ENCODE measurements around the gene SBF1.

SBF1 gene

GRCh38 chr22:50503475-50504145 lies 28.8 kb upstream of the SBF1 start:
- H3K14ac ChIP-seq (ENCODE audit: low read length in 2 of 2): no peak overlapping the region
- WGBS: 94% methylated on average over 15 of the region's 26 CpGs

GRCh38 chr22:50502628-50503474 lies 28.0 kb upstream of the SBF1 start:
- Histone ChIP-seq H4K91ac (ENCODE audit: low read length) (no peak overlapping the region), H2BK12ac (ENCODE audit: low read length in 2 of 2) (no peak overlapping the region), H2AK5ac (ENCODE audit: low read length, severe bottlenecking) (no peak overlapping the region), H4K8ac (ENCODE audit: low read length) (no peak overlapping the region), H3K4ac (ENCODE audit: low read depth in 1 of 2, low read length in 2 of 2) (no peak overlapping the region), H3K79me1 (replicated peaks; ENCODE audit: low read length, poor library complexity, severe bottlenecking) (peaks cover 26% of the 10 kb centered on the region), H3K14ac (ENCODE audit: low read length in 2 of 2) (no peak overlapping the region), H3K36me3 (ENCODE audit: control insufficient read depth in 1 of 2, insufficient read depth in 2 of 2, low read depth in 1 of 2, low read length in 2 of 2) (peaks cover 29 to 51% of the 10 kb centered on the region in 2 experiments), H3K9me3 (ENCODE audit: control insufficient read depth, low read length) (no peaks in the 10 kb centered on the region), H3K27me3 (ENCODE audit: control insufficient read depth in 1 of 2, insufficient read depth in 1 of 2, low read length in 2 of 2) (no peaks in the 10 kb centered on the region), H3K9ac (ENCODE audit: low read length) (no peak overlapping the region), H2BK120ac (ENCODE audit: low read depth, low read length) (no peak overlapping the region), H2BK15ac (ENCODE audit: low read depth, poor library complexity, severe bottlenecking) (no peak overlapping the region), H3K4me2 (ENCODE audit: low read length, poor library complexity, severe bottlenecking) (no peak overlapping the region), H3K23ac (ENCODE audit: low read length in 2 of 2) (no peak overlapping the region), H3K27ac (ENCODE audit: low read length, poor library complexity, severe bottlenecking) (no peak overlapping the region), H3K4me1 (ENCODE audit: control insufficient read depth, insufficient read depth, low read depth, low read length) (peaks cover 15% of the 10 kb centered on the region), H2AFZ (ENCODE audit: low read depth, low read length) (no peak overlapping the region), H3K4me3 (ENCODE audit: insufficient read depth in 1 of 2, low read depth in 1 of 2, low read length in 2 of 2) (no peak overlapping the region), H2BK5ac (ENCODE audit: low read depth, low read length, poor library complexity, severe bottlenecking) (no peak overlapping the region), H3K18ac (ENCODE audit: low read depth in 1 of 2, low read length in 2 of 2) (no peak overlapping the region)
- DNase-seq: no peak
- 93% methylated on average over 23 of the region's 24 CpGs for WGBS

More at GRCh38 chr22:50503475-50504145, 28.8 kb upstream of the SBF1 start:
- Histone ChIP-seq H2BK120ac (ENCODE audit: low read depth, low read length) (no peak overlapping the region), H3K4me2 (ENCODE audit: low read length, poor library complexity, severe bottlenecking) (no peak overlapping the region), H3K4ac (ENCODE audit: low read depth in 1 of 2, low read length in 2 of 2) (no peak overlapping the region), H3K9ac (ENCODE audit: low read length) (no peak overlapping the region), H3K27ac (ENCODE audit: low read length, poor library complexity, severe bottlenecking) (no peak overlapping the region), H2AK5ac (ENCODE audit: low read length, severe bottlenecking) (no peak overlapping the region), H4K8ac (ENCODE audit: low read length) (no peak overlapping the region), H3K4me3 (ENCODE audit: insufficient read depth in 1 of 2, low read depth in 1 of 2, low read length in 2 of 2) (no peak overlapping the region), H3K18ac (ENCODE audit: low read depth in 1 of 2, low read length in 2 of 2) (no peak overlapping the region), H3K23ac (ENCODE audit: low read length in 2 of 2) (no peak overlapping the region), H2BK15ac (ENCODE audit: low read depth, poor library complexity, severe bottlenecking) (no peak overlapping the region), H4K91ac (ENCODE audit: low read length) (no peak overlapping the region), H3K36me3 (ENCODE audit: control insufficient read depth in 1 of 2, insufficient read depth in 2 of 2, low read depth in 1 of 2, low read length in 2 of 2) (peaks cover 29 to 51% of the 10 kb centered on the region in 2 experiments), H3K27me3 (ENCODE audit: control insufficient read depth in 1 of 2, insufficient read depth in 1 of 2, low read length in 2 of 2) (no peaks in the 10 kb centered on the region), H3K9me3 (ENCODE audit: control insufficient read depth, low read length) (no peaks in the 10 kb centered on the region), H3K4me1 (ENCODE audit: control insufficient read depth, insufficient read depth, low read depth, low read length) (peaks cover 14% of the 10 kb centered on the region), H2AFZ (ENCODE audit: low read depth, low read length) (no peak overlapping the region), H2BK5ac (ENCODE audit: low read depth, low read length, poor library complexity, severe bottlenecking) (no peak overlapping the region), H3K79me1 (replicated peaks; ENCODE audit: low read length, poor library complexity, severe bottlenecking) (peaks cover 26% of the 10 kb centered on the region), H2BK12ac (ENCODE audit: low read length in 2 of 2) (no peak overlapping the region)
- DNase-seq: no peak

GRCh38 chr22:50502096-50502495 lies 27.3 kb upstream of the SBF1 start:
- Histone ChIP-seq H4K91ac (ENCODE audit: low read length) (no peak overlapping the region), H3K36me3 (ENCODE audit: control insufficient read depth in 1 of 2, insufficient read depth in 2 of 2, low read depth in 1 of 2, low read length in 2 of 2) (peaks cover 29 to 51% of the 10 kb centered on the region in 2 experiments), H3K27ac (ENCODE audit: low read length, poor library complexity, severe bottlenecking) (no peak overlapping the region), H3K4me3 (ENCODE audit: insufficient read depth in 1 of 2, low read depth in 1 of 2, low read length in 2 of 2) (no peak overlapping the region), H3K4me2 (ENCODE audit: low read length, poor library complexity, severe bottlenecking) (no peak overlapping the region), H2AK5ac (ENCODE audit: low read length, severe bottlenecking) (no peak overlapping the region), H2BK12ac (ENCODE audit: low read length in 2 of 2) (no peak overlapping the region), H3K4me1 (ENCODE audit: control insufficient read depth, insufficient read depth, low read depth, low read length) (peaks cover 15% of the 10 kb centered on the region), H3K79me1 (replicated peaks; ENCODE audit: low read length, poor library complexity, severe bottlenecking) (peaks cover 26% of the 10 kb centered on the region), H3K9me3 (ENCODE audit: control insufficient read depth, low read length) (no peaks in the 10 kb centered on the region), H3K27me3 (ENCODE audit: control insufficient read depth in 1 of 2, insufficient read depth in 1 of 2, low read length in 2 of 2) (no peaks in the 10 kb centered on the region), H2BK120ac (ENCODE audit: low read depth, low read length) (no peak overlapping the region), H3K4ac (ENCODE audit: low read depth in 1 of 2, low read length in 2 of 2) (no peak overlapping the region), H3K23ac (ENCODE audit: low read length in 2 of 2) (no peak overlapping the region), H3K18ac (ENCODE audit: low read depth in 1 of 2, low read length in 2 of 2) (no peak overlapping the region), H2AFZ (ENCODE audit: low read depth, low read length) (no peak overlapping the region), H3K14ac (ENCODE audit: low read length in 2 of 2) (no peak overlapping the region), H2BK15ac (ENCODE audit: low read depth, poor library complexity, severe bottlenecking) (no peak overlapping the region), H3K9ac (ENCODE audit: low read length) (no peak overlapping the region), H2BK5ac (ENCODE audit: low read depth, low read length, poor library complexity, severe bottlenecking) (no peak overlapping the region), H4K8ac (ENCODE audit: low read length) (no peak overlapping the region)
- WGBS: 95% methylated on average over 6 of the region's 6 CpGs
- no peak for DNase-seq

DNA sequence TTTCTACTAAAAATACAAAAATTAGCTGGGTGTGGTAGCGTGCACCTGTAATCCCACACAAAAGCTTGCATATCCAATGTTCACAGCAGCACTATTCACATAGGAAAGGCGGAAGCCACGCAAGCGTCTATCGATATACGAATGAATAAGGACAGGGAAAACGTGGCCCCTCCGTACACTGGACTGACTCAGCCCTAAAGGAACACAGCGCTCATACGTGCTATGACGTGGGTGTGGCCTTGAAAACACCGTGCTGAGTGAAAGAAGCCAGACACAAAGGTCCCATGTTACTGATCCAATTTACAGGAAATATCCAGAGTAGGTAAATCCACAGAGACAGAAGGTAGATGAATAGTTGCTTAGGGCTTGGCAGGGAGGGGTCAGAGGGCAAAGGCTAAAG lies 25.6 kb upstream of the SBF1 start:
- no peak overlapping the region for H3K9ac ChIP-seq (ENCODE audit: low read length)
- no peak overlapping the region for H2AK5ac ChIP-seq (ENCODE audit: low read length, severe bottlenecking)
- H2BK120ac ChIP-seq (ENCODE audit: low read depth, low read length): no peak overlapping the region
- no peak overlapping the region for H3K4me3 ChIP-seq (ENCODE audit: insufficient read depth in 1 of 2, low read depth in 1 of 2, low read length in 2 of 2)
- H2BK5ac ChIP-seq (ENCODE audit: low read depth, low read length, poor library complexity, severe bottlenecking): no peak overlapping the region
- H2AFZ ChIP-seq (ENCODE audit: low read depth, low read length): no peak overlapping the region
- H3K4me2 ChIP-seq (ENCODE audit: low read length, poor library complexity, severe bottlenecking): no peak overlapping the region
- H2BK12ac ChIP-seq (ENCODE audit: low read length in 2 of 2): no peak overlapping the region
- H3K27me3 ChIP-seq (ENCODE audit: control insufficient read depth in 1 of 2, insufficient read depth in 1 of 2, low read length in 2 of 2): peaks cover 0 to 2% of the 10 kb centered on the region in 2 experiments
- no peak overlapping the region for H4K8ac ChIP-seq (ENCODE audit: low read length)
- H3K36me3 ChIP-seq (ENCODE audit: control insufficient read depth in 1 of 2, insufficient read depth in 2 of 2, low read depth in 1 of 2, low read length in 2 of 2): peaks cover 23 to 43% of the 10 kb centered on the region in 2 experiments
- peaks cover 21% of the 10 kb centered on the region for H3K79me1 ChIP-seq (replicated peaks; ENCODE audit: low read length, poor library complexity, severe bottlenecking)
- H3K4ac ChIP-seq (ENCODE audit: low read depth in 1 of 2, low read length in 2 of 2): no peak overlapping the region
- H3K9me3 ChIP-seq (ENCODE audit: control insufficient read depth, low read length): no peaks in the 10 kb centered on the region
- H4K91ac ChIP-seq (ENCODE audit: low read length): no peak overlapping the region
- no peak overlapping the region for H2BK15ac ChIP-seq (ENCODE audit: low read depth, poor library complexity, severe bottlenecking)
- peaks cover 3% of the 10 kb centered on the region for H3K4me1 ChIP-seq (ENCODE audit: control insufficient read depth, insufficient read depth, low read depth, low read length)
- H3K27ac ChIP-seq (ENCODE audit: low read length, poor library complexity, severe bottlenecking): no peak overlapping the region
- no peak for DNase-seq
- no peak overlapping the region for H3K18ac ChIP-seq (ENCODE audit: low read depth in 1 of 2, low read length in 2 of 2)
- H3K23ac ChIP-seq (ENCODE audit: low read length in 2 of 2): no peak overlapping the region
- no peak overlapping the region for H3K14ac ChIP-seq (ENCODE audit: low read length in 2 of 2)
- WGBS: 92% methylated on average over 12 of the region's 12 CpGs
